NCI-H128 (cell line): ENCODE data around the gene PANK2.
"Not testable (repeated sequence)": the region's sequence is repeated elsewhere in the genome, so short reads cannot be mapped to it uniquely, and the experiment has no call there.

Experiments used
- DNase-seq: peaks from one replicate; lab custom pipeline; 2025; ENCODE audit not compliant: unreplicated experiment; lab: John Stamatoyannopoulos, UW

Gene PANK2

GRCh38 chr20:3888622-3889488, at the start of gene PANK2:
TSS of gene PANK2 (plus strand) at chr20:3889387.
- DNase-seq, result peak; percentile 97

- not testable (repeated sequence) for DNase-seq
Observed at GRCh38 chr20:3840201-3840600, 49.0 kb upstream of the PANK2 start.

GRCh38 chr20:3842348-3842930, 46.7 kb upstream of the PANK2 start:
- DNase-seq, result no peak

GRCh38 chr20:3843490-3843889, 45.7 kb upstream of the PANK2 start:
- DNase-seq, result no peak

GRCh38 chr20:3843990-3844619, 45.1 kb upstream of the PANK2 start:
- not testable (repeated sequence) for DNase-seq

- DNase-seq, result no peak
Observed at GRCh38 chr20:3846378-3846739, 42.8 kb upstream of the PANK2 start.

GRCh38 chr20:3846740-3847428, 42.3 kb upstream of the PANK2 start, which contains the start of gene MAVS:
TSS of gene MAVS (plus strand) at chr20:3846834. CDS start at chr20:3854625, 7,791 bp downstream.
- peak; percentile 82 for DNase-seq

- DNase-seq, result no peak
Observed at GRCh38 chr20:3847429-3847940, 41.7 kb upstream of the PANK2 start.

- DNase-seq, result no peak
Observed at GRCh38 chr20:3848565-3848964, 40.6 kb upstream of the PANK2 start.

- DNase-seq, result no peak
Observed at GRCh38 chr20:3854462-3854871, 34.7 kb upstream of the PANK2 start.

GRCh38 chr20:3857405-3857804, 31.8 kb upstream of the PANK2 start:
- peak; percentile 38 for DNase-seq

- DNase-seq, result no peak
Observed at GRCh38 chr20:3858689-3859088, 30.5 kb upstream of the PANK2 start.

GRCh38 chr20:3861191-3861590, 28.0 kb upstream of the PANK2 start:
- no peak for DNase-seq

- DNase-seq, result no peak
Observed at GRCh38 chr20:3862333-3862732, 26.9 kb upstream of the PANK2 start.

GRCh38 chr20:3863317-3863716, 25.9 kb upstream of the PANK2 start:
- DNase-seq, result no peak

- DNase-seq, result no peak
Observed at GRCh38 chr20:3864518-3864917, 24.7 kb upstream of the PANK2 start.

- DNase-seq, result no peak
Observed at GRCh38 chr20:3865152-3865886, 23.9 kb upstream of the PANK2 start.

GRCh38 chr20:3865887-3866407, 23.2 kb upstream of the PANK2 start:
- DNase-seq, result no peak

- no peak for DNase-seq
Observed at GRCh38 chr20:3866464-3866863, 22.7 kb upstream of the PANK2 start.

GRCh38 chr20:3867802-3868201, 21.4 kb upstream of the PANK2 start:
- no peak for DNase-seq
